ENCODE measurements around the gene C9orf57. TPM values are rescaled to one million over a fixed set of nuclear protein-coding genes. Genes with fewer than 3 reads are reported as not detected.

Gene C9orf57
- total and polyA plus RNA-seq, 2 of the 8 experiments (the other 6 are each of a cell fraction or from before 2014, with no cell fraction given) = not detected

GRCh38 chr9:72052122-72052521, 8.3 kb downstream of the C9orf57 start (continued):
- TF ChIP-seq RXRA (IDR thresholded peaks at IDR 0.05; ENCODE audit: insufficient read depth, low read depth, low read length) (no peak), EP300 (IDR thresholded peaks at IDR 0.05; ENCODE audit: borderline replicate concordance in 1 of 2, low read depth in 2 of 2, low read length in 2 of 2) (no peak), SIRT6 (IDR thresholded peaks at IDR 0.05; ENCODE audit: low read length) (no peak), SIX5 (IDR thresholded peaks at IDR 0.05; ENCODE audit: low read depth, low read length) (no peak), CEBPB (IDR thresholded peaks at IDR 0.05; ENCODE audit: low read depth, low read length) (no peak), RNF2 (IDR thresholded peaks at IDR 0.05; ENCODE audit: borderline replicate concordance, low read depth, low read length, missing control alignments, poor library complexity, severe bottlenecking) (no peak), BACH1 (IDR thresholded peaks at IDR 0.05; ENCODE audit: low read length) (no peak), SP2 (IDR thresholded peaks at IDR 0.05; ENCODE audit: low read length) (no peak), CBX8 (IDR thresholded peaks at IDR 0.05; ENCODE audit: borderline replicate concordance, low read depth, low read length) (no peak), HDAC2 (IDR thresholded peaks at IDR 0.05; ENCODE audit: borderline replicate concordance in 1 of 2, low read depth in 2 of 2, low read length in 2 of 2) (no peak), SP1 (IDR thresholded peaks at IDR 0.05; ENCODE audit: low read depth, low read length) (no peak)

Data from H1 (cell line).